DND-41 (cell line): Measurements from ENCODE around the gene TMEM131L.
"Not testable (repeated sequence)": the region's sequence is repeated elsewhere in the genome, so short reads cannot be mapped to it uniquely, and the experiment has no call there.

ENCODE experiments used
- ATAC-seq: fragments of 200-7000 bp; cut with Tn5 transposase; 3 replicates; pipeline ENCODE4 v1.9.1; 2021; ENCODE audit warnings: low read depth; ENCODE audit not compliant: insufficient read depth
- DNase-seq: peaks from one replicate; pipeline ENCODE4 v3.0.0-alpha.2; 2020
- H2AFZ ChIP-seq: 2 replicates; pipeline ENCODE4 v1.6.0; 2012; ENCODE audit warnings: low read depth, low read length
- H3K27ac ChIP-seq: 2 replicates; pipeline ENCODE4 v1.5.1; 2012; ENCODE audit warnings: low read length, inconsistent platforms
- H3K27me3 ChIP-seq: fragments of 200-600 bp; sonication (generic); 2 replicates; pipeline ENCODE4 v1.6.0; 2012; ENCODE audit warnings: low read length, mild to moderate bottlenecking, inconsistent platforms; ENCODE audit not compliant: insufficient read depth, poor library complexity
- H3K36me3 ChIP-seq: 2 replicates; pipeline ENCODE4 v1.5.1; 2012; ENCODE audit warnings: low read length, inconsistent platforms; ENCODE audit not compliant: insufficient read depth
- H3K4me1 ChIP-seq: 2 replicates; pipeline ENCODE4 v1.5.1; 2012; ENCODE audit warnings: mild to moderate bottlenecking, low read length; ENCODE audit not compliant: insufficient read depth
- H3K4me2 ChIP-seq: 2 replicates; pipeline ENCODE4 v1.6.0; 2012; ENCODE audit warnings: mild to moderate bottlenecking, moderate library complexity, low read length, inconsistent platforms; ENCODE audit not compliant: insufficient read depth
- H3K4me3 ChIP-seq, 2 experiments: fragments of 200-600 bp in 1 of 2; shearing (Covaris generic) in 1 of 2; 2 replicates each; pipeline ENCODE4 v1.5.1; 2012 to 2016; ENCODE audit warnings: inconsistent platforms in 2 of 2, low read length in 2 of 2, mild to moderate bottlenecking in 2 of 2, low read depth in 1 of 2, moderate library complexity in 1 of 2
- H3K79me2 ChIP-seq: 2 replicates; pipeline ENCODE4 v1.6.0; 2012; ENCODE audit warnings: low read length, inconsistent platforms; ENCODE audit not compliant: insufficient read depth
- H3K9ac ChIP-seq: 2 replicates; pipeline ENCODE4 v1.6.0; 2012; ENCODE audit warnings: low read depth, mild to moderate bottlenecking, inconsistent platforms, low read length, moderate library complexity
- H3K9me3 ChIP-seq: 2 replicates; pipeline ENCODE4 v1.5.1; 2012; ENCODE audit warnings: low read length, moderate library complexity, mild to moderate bottlenecking, inconsistent platforms; ENCODE audit not compliant: insufficient read depth, severe bottlenecking
- H4K20me1 ChIP-seq: 2 replicates; pipeline ENCODE4 v1.6.0; 2012; ENCODE audit warnings: low read length; ENCODE audit not compliant: insufficient read depth
- CTCF ChIP-seq: IDR thresholded peaks from 2 replicates; pipeline ENCODE4 v1.5.1; 2012; ENCODE audit warnings: borderline replicate concordance, low read length, moderate library complexity, mild to moderate bottlenecking; ENCODE audit not compliant: poor library complexity, severe bottlenecking; ENCODE audit errors: extremely low read depth
- EZH2 ChIP-seq: IDR thresholded peaks from 3 replicates; pipeline ENCODE4 v1.6.1; 2012; ENCODE audit warnings: borderline replicate concordance, low read depth, mild to moderate bottlenecking, moderate library complexity, low read length, inconsistent platforms; ENCODE audit not compliant: severe bottlenecking

Gene TMEM131L

DNA sequence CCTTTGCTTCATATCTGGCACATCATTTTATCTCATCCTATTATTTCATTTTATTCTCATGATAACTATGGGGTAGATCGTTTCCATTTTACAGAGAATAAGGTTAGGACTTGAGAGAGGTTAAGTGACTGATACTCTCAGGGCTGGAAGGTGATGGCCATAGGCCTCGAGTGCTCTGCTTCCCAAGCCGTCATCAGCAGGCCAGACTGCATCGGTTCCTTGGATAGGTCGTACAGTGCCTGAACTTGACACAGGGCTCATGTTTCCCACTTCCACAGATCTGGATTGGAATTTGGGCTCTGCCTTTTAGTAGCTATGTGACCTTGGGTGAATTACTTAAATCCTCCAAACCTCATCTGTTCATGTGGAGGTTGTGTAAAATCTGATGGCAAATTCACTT lies 81.4 kb downstream of the TMEM131L start:
- Histone ChIP-seq H3K4me3 (no peak overlapping the region), H3K27ac (peak overlapping the region; percentile 45; the same call in 1 of the 2 replicates), H2AFZ (no peak overlapping the region), H3K9me3 (no peaks in the 10 kb centered on the region), H3K9ac (no peak overlapping the region), H3K27me3 (no peaks in the 10 kb centered on the region), H3K79me2 (peaks cover 99% of the 10 kb centered on the region), H3K36me3 (peaks cover 81% of the 10 kb centered on the region), H3K4me1 (peaks cover 1% of the 10 kb centered on the region), H4K20me1 (peaks cover 81% of the 10 kb centered on the region), H3K4me2 (no peak overlapping the region)
- no peak for DNase-seq
- TF ChIP-seq EZH2 (no peak), CTCF (no peak)
- ATAC-seq, result no peak

DNA sequence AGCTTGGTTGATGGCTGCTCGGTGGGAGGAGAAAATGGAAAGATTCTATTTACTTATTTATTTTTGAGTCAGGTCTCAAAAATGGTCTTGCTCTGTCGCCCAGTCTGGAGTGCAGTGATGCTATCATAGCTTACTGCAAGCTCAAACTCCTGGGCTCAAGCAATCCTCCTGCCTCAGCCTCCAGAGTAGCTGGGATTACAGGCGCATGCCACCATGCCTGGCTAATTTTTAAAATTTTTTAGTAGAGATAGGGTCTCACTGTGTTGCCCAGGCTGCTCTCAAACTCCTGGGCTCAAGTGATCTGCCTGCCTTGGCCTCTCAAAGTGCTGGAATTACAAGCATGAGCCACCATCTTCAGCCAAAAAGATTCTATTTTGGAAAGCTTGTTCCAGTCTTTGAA lies 82.7 kb downstream of the TMEM131L start:
- ATAC-seq, H3K27ac ChIP-seq, DNase-seq, H3K4me1 ChIP-seq, H2AFZ ChIP-seq, H3K4me3 ChIP-seq, H3K9me3 ChIP-seq, H3K4me2 ChIP-seq, H3K9ac ChIP-seq, H3K27me3 ChIP-seq: not testable (repeated sequence)
- Histone ChIP-seq H4K20me1 (peaks cover 75% of the 10 kb centered on the region), H3K79me2 (peaks cover 99% of the 10 kb centered on the region), H3K36me3 (peaks cover 79% of the 10 kb centered on the region)

DNA sequence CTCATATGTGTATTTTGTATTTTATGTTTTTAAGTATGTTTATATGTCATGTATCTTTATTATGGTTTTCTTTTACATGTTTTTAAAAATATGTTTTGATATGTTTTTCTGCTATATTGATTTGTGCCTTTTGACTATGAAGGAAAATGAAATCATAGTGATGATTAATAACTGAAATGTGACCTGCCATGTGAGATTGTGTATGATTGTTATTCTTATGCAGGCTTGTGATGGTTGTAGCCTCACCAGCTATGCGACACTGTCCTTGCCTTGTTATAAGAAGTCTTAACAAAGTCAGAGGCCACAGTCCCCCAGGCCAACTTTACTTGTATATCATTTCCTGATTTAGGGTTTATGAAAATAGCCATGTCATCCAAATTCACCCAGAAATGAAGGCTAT lies 83.2 kb downstream of the TMEM131L start:
- Histone ChIP-seq H3K9ac (no peak overlapping the region), H3K4me1 (no peaks in the 10 kb centered on the region; the same call in 1 of the 2 replicates), H3K4me2 (no peak overlapping the region), H3K36me3 (peaks cover 79% of the 10 kb centered on the region), H4K20me1 (peaks cover 74% of the 10 kb centered on the region), H2AFZ (no peak overlapping the region), H3K27ac (no peak overlapping the region), H3K9me3 (no peaks in the 10 kb centered on the region), H3K79me2 (peaks cover 99% of the 10 kb centered on the region), H3K27me3 (no peaks in the 10 kb centered on the region), H3K4me3 (no peak overlapping the region)
- TF ChIP-seq CTCF, result no peak
- TF ChIP-seq EZH2, result no peak
- no peak for ATAC-seq
- no peak for DNase-seq

- H3K4me1 ChIP-seq, result no peaks in the 10 kb centered on the region
- peaks cover 99% of the 10 kb centered on the region for H3K79me2 ChIP-seq
- H3K9ac ChIP-seq, result no peak overlapping the region
- no peak overlapping the region for H2AFZ ChIP-seq
- H3K4me3 ChIP-seq, result no peak overlapping the region
- TF ChIP-seq EZH2, result no peak
- no peak for TF ChIP-seq CTCF
- no peaks in the 10 kb centered on the region for H3K9me3 ChIP-seq
- H4K20me1 ChIP-seq, result peaks cover 64% of the 10 kb centered on the region
- no peaks in the 10 kb centered on the region for H3K27me3 ChIP-seq
- no peak for DNase-seq
- peaks cover 87% of the 10 kb centered on the region for H3K36me3 ChIP-seq
- H3K4me2 ChIP-seq, result no peak overlapping the region
- no peak for ATAC-seq
- no peak overlapping the region for H3K27ac ChIP-seq
Measured at GRCh38 chr4:153553155-153553818, 87.1 kb downstream of the TMEM131L start.
